K562 (cell line): Measurements from ENCODE around the gene PCDHGA12. TPM values are rescaled to one million over a fixed set of nuclear protein-coding genes. Genes with fewer than 3 reads are reported as not detected.
A peak's percentile ranks its signal among the peaks of the same experiment; 100 is the strongest.

Source experiments
- ATAC-seq: fragments of 200-7000 bp; cut with Tn5 transposase; 3 replicates; pipeline ENCODE4 v1.9.1; 2020; ENCODE audit warnings: moderate library complexity
- BruUV-seq: library from RNA; stranded (reverse); fragments of 400-500 nt; replicated peaks from 2 replicates; lab custom pipeline; 2021; lab: Mats Ljungman, UMichigan
- CTCF ChIA-PET: fragments of 300-600 bp; formaldehyde crosslinking; extraction: SDS; loops from one replicate; lab custom pipeline; 2021; ENCODE audit warnings: low intra/inter-chr PET ratio; lab: Yijun Ruan, JAX
- POLR2A ChIA-PET: fragments of 300-600, 350-650 bp; sonication (Branson Sonifier 250); formaldehyde crosslinking; extraction: SDS; loops from one replicate; lab custom pipeline; 2021; ENCODE audit warnings: antibody characterized with exemption, inconsistent platforms; lab: Yijun Ruan, JAX
- DNase-seq, 4 experiments: peaks; one replicate each; pipeline versions ENCODE4 v3.0.0 to v3.0.0-alpha.2; 2011 to 2018; ENCODE audit warnings: low spot score in 3 of 4, mixed read lengths in 3 of 4; ENCODE audit errors: extremely low read depth in 1 of 4
- FAIRE-seq: peaks from 2 replicates; lab custom pipeline; 2011; peaks lifted over from hg19 to GRCh38; lab: Jason Lieb, UNC
- H2AFZ ChIP-seq: 2 replicates; pipeline ENCODE4 v1.6.0; 2011; ENCODE audit warnings: low read depth, low read length, control low read depth, inconsistent platforms
- H3K27ac ChIP-seq: fragments of 200-600 bp; 3 replicates; pipeline ENCODE4 v1.8.0; 2011; ENCODE audit warnings: low read depth, mild to moderate bottlenecking, control low read depth, inconsistent platforms, low read length, moderate library complexity, mixed read lengths; ENCODE audit errors: extremely low read depth
- H3K27me3 ChIP-seq, 2 experiments: fragments of 300-600 bp in 1 of 2; 2 replicates in 1 of 2; 3 replicates in 1 of 2; pipeline versions ENCODE4 v1.6.0 to v1.8.0; 2011; ENCODE audit warnings: inconsistent platforms in 2 of 2, low read length in 2 of 2, mild to moderate bottlenecking in 1 of 2, mixed read lengths in 1 of 2, moderate library complexity in 1 of 2; ENCODE audit not compliant: control insufficient read depth in 2 of 2, insufficient read depth in 2 of 2
- H3K36me3 ChIP-seq: fragments of 300-600 bp; 3 replicates; pipeline ENCODE4 v1.8.0; 2011; ENCODE audit warnings: mild to moderate bottlenecking, low read length, inconsistent platforms; ENCODE audit not compliant: control insufficient read depth, insufficient read depth
- H3K4me1 ChIP-seq, 2 experiments: fragments of 200-600 bp in 1 of 2; replicated peaks in 1 of 2; 2 replicates in 1 of 2; 3 replicates in 1 of 2; pipeline versions ENCODE4 v1.5.1 to v1.8.0; 2011; ENCODE audit warnings: inconsistent platforms in 2 of 2, low read length in 2 of 2, mild to moderate bottlenecking in 1 of 2, mixed read lengths in 1 of 2, moderate library complexity in 1 of 2; ENCODE audit not compliant: control insufficient read depth in 2 of 2, insufficient read depth in 2 of 2
- H3K4me2 ChIP-seq: 2 replicates; pipeline ENCODE4 v1.6.1; 2011; ENCODE audit warnings: low read length, control low read depth, inconsistent platforms, mixed read lengths; ENCODE audit not compliant: insufficient read depth
- H3K4me3 ChIP-seq: fragments of 200-600 bp; sonication (generic), shearing (Covaris generic); 2 replicates; pipeline ENCODE4 v1.5.1; 2016; ENCODE audit warnings: control low read depth, inconsistent platforms
- H3K79me2 ChIP-seq: fragments of 200-600 bp; 3 replicates; pipeline ENCODE4 v1.8.0; 2011; ENCODE audit warnings: low read length, inconsistent platforms; ENCODE audit not compliant: control insufficient read depth, insufficient read depth
- H3K9ac ChIP-seq, 2 experiments: 2 replicates each; pipeline versions ENCODE4 v1.6.0 to v1.6.1; 2011; ENCODE audit warnings: low read depth in 2 of 2, low read length in 2 of 2, control low read depth in 1 of 2, inconsistent platforms in 1 of 2, mild to moderate bottlenecking in 1 of 2, mixed read lengths in 1 of 2; ENCODE audit not compliant: insufficient read depth in 1 of 2
- H3K9me1 ChIP-seq: one replicate; pipeline ENCODE4 v1.6.0; 2011; ENCODE audit warnings: inconsistent platforms, mild to moderate bottlenecking, low read length, moderate library complexity; ENCODE audit not compliant: control insufficient read depth, insufficient read depth
- H3K9me3 ChIP-seq: replicated peaks from 2 replicates; pipeline ENCODE4 v1.5.1; 2011; ENCODE audit warnings: low read depth, low read length, inconsistent platforms; ENCODE audit not compliant: control insufficient read depth, insufficient read depth
- H4K20me1 ChIP-seq: replicated peaks from 2 replicates; pipeline ENCODE4 v1.6.1; 2011; ENCODE audit warnings: low read length, inconsistent platforms, mixed read lengths; ENCODE audit not compliant: control insufficient read depth, insufficient read depth
- EHMT2 ChIP-seq: fragments of 450-650 bp; IDR thresholded peaks from 2 replicates; pipeline ENCODE4 v1.6.1; 2018; ENCODE audit warnings: antibody characterized with exemption
- KDM4B ChIP-seq, 2 experiments: fragments of 450-650 bp in 1 of 2; sonication (generic) in 1 of 2; IDR thresholded peaks; 2 replicates each; pipeline ENCODE4 v1.6.1; 2016 to 2017; ENCODE audit warnings: borderline replicate concordance in 2 of 2, antibody characterized with exemption in 1 of 2, low read depth in 1 of 2, mild to moderate bottlenecking in 1 of 2
- PTBP1 ChIP-seq: fragments of 200-400 bp; formaldehyde crosslinking; IDR thresholded peaks from 2 replicates; pipeline ENCODE4 v1.6.1; 2017; ENCODE audit warnings: low read depth, low read length
- RAD21 ChIP-seq, 2 experiments: fragments of 250-450 bp in 1 of 2; fragments of 450-650 bp in 1 of 2; sonication (Bioruptor Pico) in 1 of 2; formaldehyde crosslinking in 1 of 2; IDR thresholded peaks in 1 of 2; conservative IDR thresholded peaks in 1 of 2; 2 replicates each; pipeline versions ENCODE4 v1.4.0 to v1.8.0; 2020 to 2022; ENCODE audit warnings: mild to moderate bottlenecking in 2 of 2, moderate library complexity in 1 of 2
- WGBS: fragments of 100-300 bp; shearing (Covaris generic); methylation state at CpG from one replicate; pipeline ENCODE4 v1.1.6; 2016; ENCODE audit warnings: low coverage, mixed read lengths; ENCODE audit not compliant: insufficient coverage; ENCODE audit errors: missing lambda C conversion rate; 5-methylcytosine and 5-hydroxymethylcytosine counted together
- in situ Hi-C: fragments of 300-500 bp; cut with MboI; formaldehyde crosslinking; loops from 4 replicates; pipeline ENCODE4 v1.15.0; 2018; ENCODE audit warnings: inconsistent platforms, mixed read lengths
- intact Hi-C: fragments of 100-400 bp; cut with micrococcal nuclease; formaldehyde crosslinking; loops from 2 replicates; pipeline ENCODE4 v1.14.2; 2022
- polyA plus RNA-seq, 8 experiments: library from polyadenylated mRNA; depleted of rRNA in 4 of 8; stranded (reverse) in 5 of 8; unstranded in 3 of 8; fragments of >200 nt; fragmentation: Nextera tagmentation in 2 of 8; fragmentation: Illumina TruSeq in 1 of 8; extraction: Ambion mirVana in 2 of 8; extraction: Trizol in 1 of 8; gene quantifications; 2 replicates each; pipeline versions ENCODE4 v1.2.1 to v1.2.3, GENCODE V29; 2011 to 2014; ENCODE audit warnings: inconsistent platforms in 1 of 8, missing spikeins in 1 of 8
- total RNA-seq, 7 experiments: library from RNA; depleted of rRNA in 6 of 7; stranded (reverse); fragments of >200 nt in 6 of 7; fragmentation: Illumina TruSeq in 2 of 7; extraction: Trizol in 2 of 7; gene quantifications; 2 replicates each; pipeline versions ENCODE4 v1.2.1 to v1.2.3, GENCODE V29; 2011 to 2021; ENCODE audit warnings: low replicate concordance in 1 of 7
- TF ChIP-seq, protein P1 (sequence below), 3 experiments: IDR thresholded peaks in 2 of 3; conservative IDR thresholded peaks in 1 of 3; 2 replicates each; pipeline ENCODE4 v1.5.1; 2011 to 2012; ENCODE audit warnings: low read length in 3 of 3, mild to moderate bottlenecking in 3 of 3, control low read depth in 2 of 3, improper control_type of control experiment in 1 of 3, inconsistent platforms in 1 of 3, low read depth in 1 of 3, mixed read lengths in 1 of 3, moderate library complexity in 1 of 3; ENCODE audit not compliant: insufficient read depth in 2 of 3

PCDHGA12 gene
- total and polyA plus RNA-seq, 9 of the 15 experiments (the other 6 are each of a cell fraction or from before 2014, with no cell fraction given): 0.03 TPM; not detected in 8

DNA sequence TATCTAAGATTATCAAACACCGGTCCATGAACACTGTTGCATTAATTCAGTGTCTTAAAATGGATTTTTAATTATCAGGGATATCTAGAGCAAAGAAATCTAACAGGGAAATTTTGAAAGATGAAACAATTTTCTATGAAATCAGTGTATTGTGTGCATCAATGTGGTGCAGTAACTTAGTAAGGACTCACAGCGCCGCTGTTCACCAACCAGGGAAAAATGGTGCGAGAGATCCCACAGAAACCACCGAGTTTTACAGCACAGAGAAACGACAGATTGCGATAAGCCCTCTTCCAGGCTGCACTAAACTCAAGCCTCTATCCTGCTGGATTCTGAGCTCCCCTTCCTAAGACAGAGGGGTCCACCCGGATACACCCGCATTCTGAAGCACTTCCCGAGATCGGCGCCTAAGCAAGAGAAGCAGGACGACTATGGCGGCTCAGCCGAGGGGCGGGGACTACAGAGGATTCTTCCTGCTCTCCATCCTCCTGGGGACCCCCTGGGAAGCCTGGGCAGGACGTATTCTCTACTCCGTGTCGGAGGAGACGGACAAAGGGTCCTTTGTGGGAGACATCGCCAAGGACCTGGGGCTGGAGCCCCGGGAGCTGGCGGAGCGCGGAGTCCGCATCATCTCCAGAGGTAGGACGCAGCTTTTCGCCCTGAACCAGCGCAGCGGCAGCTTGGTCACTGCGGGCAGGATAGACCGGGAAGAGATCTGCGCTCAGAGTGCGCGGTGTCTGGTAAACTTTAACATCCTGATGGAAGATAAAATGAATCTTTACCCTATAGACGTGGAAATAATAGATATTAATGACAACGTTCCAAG is 47.6 kb upstream of the PCDHGA12 start, which contains the start of gene PCDHGA7:
Gene PCDHGA7, plus strand, starts transcription at position 274 of the 826 bp plus-strand sequence. Its CDS starts 158 bp downstream, at position 432.
- Histone ChIP-seq H3K9me3 (no peaks in the 10 kb centered on the region), H3K36me3 (no peaks in the 10 kb centered on the region), H3K27ac (no peak within 1 kb of the TSS), H3K4me3 (peak within 1 kb of the TSS; percentile 36), H3K79me2 (no peaks in the 10 kb centered on the region), H4K20me1 (no peaks in the 10 kb centered on the region), H3K9me1 (no peaks in the 10 kb centered on the region), H3K4me2 (peak within 1 kb of the TSS; percentile 69), H3K4me1 (peaks cover 0 to 9% of the 10 kb centered on the region in 2 experiments; a peak in 2 of 5 replicates), H3K9ac (peak within 1 kb of the TSS in 1 of 2 experiments; percentile 69; a peak in 1 of 4 replicates), H3K27me3 (peaks cover 9 to 25% of the 10 kb centered on the region in 2 experiments; a peak in 4 of 5 replicates), H2AFZ (peak within 1 kb of the TSS; percentile 67)
- BruUV-seq: no TSS peak
- no peak for TF ChIP-seq KDM4B (IDR thresholded peaks at IDR 0.05; ENCODE audit: borderline replicate concordance in 2 of 2, low read depth in 1 of 2)
- TF ChIP-seq PTBP1: no peak
- TF ChIP-seq RAD21 (CRISPR knock-in tag; conservative IDR thresholded peaks at IDR 0.05 in 1 of 2, IDR thresholded peaks at IDR 0.05 in 1 of 2): peak in 1 of 2 experiments; percentile 47; a peak in 3 of 4 replicates
- TF ChIP-seq, protein P1, sequence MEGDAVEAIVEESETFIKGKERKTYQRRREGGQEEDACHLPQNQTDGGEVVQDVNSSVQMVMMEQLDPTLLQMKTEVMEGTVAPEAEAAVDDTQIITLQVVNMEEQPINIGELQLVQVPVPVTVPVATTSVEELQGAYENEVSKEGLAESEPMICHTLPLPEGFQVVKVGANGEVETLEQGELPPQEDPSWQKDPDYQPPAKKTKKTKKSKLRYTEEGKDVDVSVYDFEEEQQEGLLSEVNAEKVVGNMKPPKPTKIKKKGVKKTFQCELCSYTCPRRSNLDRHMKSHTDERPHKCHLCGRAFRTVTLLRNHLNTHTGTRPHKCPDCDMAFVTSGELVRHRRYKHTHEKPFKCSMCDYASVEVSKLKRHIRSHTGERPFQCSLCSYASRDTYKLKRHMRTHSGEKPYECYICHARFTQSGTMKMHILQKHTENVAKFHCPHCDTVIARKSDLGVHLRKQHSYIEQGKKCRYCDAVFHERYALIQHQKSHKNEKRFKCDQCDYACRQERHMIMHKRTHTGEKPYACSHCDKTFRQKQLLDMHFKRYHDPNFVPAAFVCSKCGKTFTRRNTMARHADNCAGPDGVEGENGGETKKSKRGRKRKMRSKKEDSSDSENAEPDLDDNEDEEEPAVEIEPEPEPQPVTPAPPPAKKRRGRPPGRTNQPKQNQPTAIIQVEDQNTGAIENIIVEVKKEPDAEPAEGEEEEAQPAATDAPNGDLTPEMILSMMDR (IDR thresholded peaks at IDR 0.05 in 2 of 3, conservative IDR thresholded peaks at IDR 0.05 in 1 of 3; ENCODE audit: insufficient read depth in 2 of 3, low read depth in 1 of 3, low read length in 3 of 3): peak; percentile 58 to 73 (median 64)
- TF ChIP-seq EHMT2: peak; percentile 33; the same call in 1 of the 2 replicates
- DNase-seq (peak in 3 of 4 experiments; percentile 30 to 42 (median 35)), FAIRE-seq (peak; percentile 89), ATAC-seq (peak; percentile 95)
- intact Hi-C loops: no loop called here
- in situ Hi-C loops: no loop called here
- WGBS: 3% methylated on average over 37 of the region's 37 CpGs
- ChIA-PET POLR2A (no interaction called here), CTCF (interaction anchor here (0.9 kb wide), 1 partner anchor 181 kb away, joined by 5 read pairs; no protein-coding TSS in a partner anchor)
